HepG2 (cell line): ENCODE data around the gene TBC1D5. TPM values are rescaled to one million over a fixed set of nuclear protein-coding genes. Genes with fewer than 3 reads are reported as not detected.

Experiments used
- ATAC-seq: fragments of 200-7000 bp; cut with Tn5 transposase; 3 replicates; pipeline ENCODE4 v1.9.1; 2020; ENCODE audit warnings: mild to moderate bottlenecking, moderate library complexity
- BruUV-seq: library from RNA; stranded (reverse); fragments of 400-500 nt; replicated peaks from 2 replicates; lab custom pipeline; 2021; lab: Mats Ljungman, UMichigan
- CTCF ChIA-PET: fragments of 300-600 bp; formaldehyde crosslinking; extraction: SDS; loops from one replicate; lab custom pipeline; 2021; ENCODE audit warnings: low total read pairs, inconsistent platforms, low intra/inter-chr PET ratio; lab: Yijun Ruan, JAX
- POLR2A ChIA-PET: fragments of 350-600 bp; sonication (Branson Sonifier 250); formaldehyde crosslinking; loops from one replicate; lab custom pipeline; 2020; ENCODE audit warnings: antibody characterized with exemption, inconsistent platforms; lab: Yijun Ruan, JAX
- DNase-seq: peaks from one replicate; pipeline ENCODE4 v3.0.0-alpha.2; 2015; ENCODE audit warnings: low spot score
- FAIRE-seq: peaks from 3 replicates; lab custom pipeline; 2011; peaks lifted over from hg19 to GRCh38; lab: Jason Lieb, UNC
- H2AFZ ChIP-seq: one replicate; pipeline ENCODE4 v1.6.1; 2011; ENCODE audit warnings: low read length, inconsistent platforms
- H3K27ac ChIP-seq: fragments of 300-600 bp; 3 replicates; pipeline ENCODE4 v1.8.0; 2011; ENCODE audit warnings: mixed run types, mild to moderate bottlenecking, mixed read lengths, low read length, inconsistent platforms; ENCODE audit not compliant: insufficient read depth; ENCODE audit errors: extremely low read length
- H3K27me3 ChIP-seq, 2 experiments: fragments of 200-600 bp in 1 of 2; 2 replicates in 1 of 2; 3 replicates in 1 of 2; pipeline versions ENCODE4 v1.6.0 to v1.8.0; 2011; ENCODE audit warnings: low read length in 2 of 2, mild to moderate bottlenecking in 2 of 2, moderate library complexity in 2 of 2, inconsistent platforms in 1 of 2; ENCODE audit not compliant: insufficient read depth in 2 of 2, control insufficient read depth in 1 of 2
- H3K36me3 ChIP-seq, 2 experiments: fragments of 200-600 bp in 1 of 2; replicated peaks in 1 of 2; 2 replicates in 1 of 2; 3 replicates in 1 of 2; pipeline versions ENCODE4 v1.5.1 to v1.8.0; 2011; ENCODE audit warnings: low read length in 2 of 2, inconsistent platforms in 1 of 2; ENCODE audit not compliant: insufficient read depth in 2 of 2, control insufficient read depth in 1 of 2
- H3K4me1 ChIP-seq: 2 replicates; pipeline ENCODE4 v1.5.1; 2012; ENCODE audit warnings: low read length, inconsistent platforms; ENCODE audit not compliant: insufficient read depth
- H3K4me2 ChIP-seq: 2 replicates; pipeline ENCODE4 v1.6.0; 2011; ENCODE audit warnings: low read depth, low read length, inconsistent platforms
- H3K4me3 ChIP-seq, 3 experiments: fragments of 200-600 bp in 1 of 3; sonication (generic), shearing (Covaris generic) in 1 of 3; replicated peaks in 1 of 3; 2 replicates each; pipeline ENCODE4 v1.5.1; 2011 to 2016; ENCODE audit warnings: low read length in 3 of 3, inconsistent platforms in 2 of 3, low read depth in 2 of 3, mild to moderate bottlenecking in 2 of 3, control low read depth in 1 of 3, mixed read lengths in 1 of 3; ENCODE audit not compliant: insufficient read depth in 1 of 3
- H3K79me2 ChIP-seq: one replicate; pipeline ENCODE4 v1.6.1; 2011; ENCODE audit warnings: low read length, inconsistent platforms; ENCODE audit not compliant: insufficient read depth
- H3K9ac ChIP-seq: 2 replicates; pipeline ENCODE4 v1.6.0; 2011; ENCODE audit warnings: mild to moderate bottlenecking, low read depth, low read length, inconsistent platforms; ENCODE audit not compliant: insufficient read depth
- H3K9me3 ChIP-seq: 2 replicates; pipeline ENCODE4 v1.5.1; 2012; ENCODE audit warnings: mild to moderate bottlenecking, low read length
- H4K20me1 ChIP-seq: 2 replicates; pipeline ENCODE4 v1.6.0; 2011; ENCODE audit warnings: inconsistent platforms, mild to moderate bottlenecking, low read length, moderate library complexity; ENCODE audit not compliant: insufficient read depth
- CEBPG ChIP-seq: IDR thresholded peaks from 2 replicates; pipeline ENCODE4 v1.6.1; 2016
- NFYC ChIP-seq: IDR thresholded peaks from 2 replicates; pipeline ENCODE4 v1.6.1; 2016; ENCODE audit warnings: missing genetic modification reagents, missing compliant biosample characterization
- PLRG1 ChIP-seq: fragments of 450-650 bp; conservative IDR thresholded peaks from 2 replicates; pipeline ENCODE4 v1.6.1; 2016
- POLR2G ChIP-seq: fragments of 200-400 bp; formaldehyde crosslinking; IDR thresholded peaks from 2 replicates; pipeline ENCODE4 v1.6.1; 2018; ENCODE audit warnings: mild to moderate bottlenecking, low read depth, low read length, moderate library complexity
- RAD51 ChIP-seq: fragments of 450-650 bp; IDR thresholded peaks from 2 replicates; pipeline ENCODE4 v1.6.1; 2016; ENCODE audit warnings: borderline replicate concordance
- RNF2 ChIP-seq: fragments of 450-650 bp; conservative IDR thresholded peaks from 2 replicates; pipeline ENCODE4 v1.6.1; 2016; ENCODE audit warnings: low read depth
- RORA ChIP-seq: sonication (generic); formaldehyde crosslinking; IDR thresholded peaks from 2 replicates; pipeline ENCODE4 v1.5.0; 2020; ENCODE audit warnings: mild to moderate bottlenecking, missing genetic modification reagents, moderate library complexity
- RXRA ChIP-seq: sonication (generic); formaldehyde crosslinking; IDR thresholded peaks from 2 replicates; pipeline ENCODE4 v1.5.1; 2020; ENCODE audit warnings: missing genetic modification reagents
- TSC22D2 ChIP-seq: sonication (generic); formaldehyde crosslinking; IDR thresholded peaks from 2 replicates; pipeline ENCODE4 v1.5.1; 2020; ENCODE audit warnings: missing genetic modification reagents, mild to moderate bottlenecking, borderline replicate concordance
- ZNF143 ChIP-seq: sonication (generic); formaldehyde crosslinking; IDR thresholded peaks from 2 replicates; pipeline ENCODE4 v1.4.0; 2020; ENCODE audit warnings: missing genetic modification reagents
- ZNF20 ChIP-seq: sonication (generic); formaldehyde crosslinking; IDR thresholded peaks from 2 replicates; pipeline ENCODE4 v1.4.0; 2020; ENCODE audit warnings: mild to moderate bottlenecking, moderate library complexity, missing genetic modification reagents
- ZNF253 ChIP-seq: sonication (generic); formaldehyde crosslinking; IDR thresholded peaks from 2 replicates; pipeline ENCODE4 v1.8.0; 2022; ENCODE audit warnings: mild to moderate bottlenecking, missing genetic modification reagents, borderline replicate concordance
- ZNF343 ChIP-seq: sonication (generic); formaldehyde crosslinking; IDR thresholded peaks from 2 replicates; pipeline ENCODE4 v1.4.0; 2020; ENCODE audit warnings: mild to moderate bottlenecking, missing genetic modification reagents
- ZNF350 ChIP-seq: sonication (generic); formaldehyde crosslinking; IDR thresholded peaks from 2 replicates; pipeline ENCODE4 v1.4.0; 2020; ENCODE audit warnings: mild to moderate bottlenecking, low read depth, missing genetic modification reagents, borderline replicate concordance
- ZNF557 ChIP-seq: sonication (generic); formaldehyde crosslinking; IDR thresholded peaks from 2 replicates; pipeline ENCODE4 v1.4.0; 2020; ENCODE audit warnings: missing genetic modification reagents
- WGBS: methylation state at CpG from one replicate; pipeline ENCODE4 v1.1.6; 2017; ENCODE audit warnings: low lambda C conversion rate; 5-methylcytosine and 5-hydroxymethylcytosine counted together
- in situ Hi-C: cut with HindIII; loops from 2 replicates; pipeline ENCODE4 v1.10.0; 2017; ENCODE audit warnings: low pct_unique_long_range_greater_than_20kb; ENCODE audit not compliant: extremely low pct_ligation_motif_present
- intact Hi-C: fragments of 100-400 bp; cut with micrococcal nuclease; formaldehyde crosslinking; loops from one replicate; pipeline ENCODE4 v1.10.0; 2022; ENCODE audit not compliant: unreplicated experiment
- polyA plus RNA-seq, 8 experiments: library from polyadenylated mRNA; depleted of rRNA in 3 of 8; stranded (reverse) in 7 of 8; unstranded in 1 of 8; fragments of >200 nt; fragmentation: Illumina TruSeq in 4 of 8; extraction: Trizol in 4 of 8; gene quantifications; 2 replicates each; pipeline versions ENCODE4 v1.2.1 to v1.2.3, GENCODE V29; 2011 to 2016; ENCODE audit warnings: low read depth in 4 of 8, missing spikeins in 1 of 8, mixed read lengths in 1 of 8; ENCODE audit not compliant: insufficient read depth in 1 of 8
- total RNA-seq, 5 experiments: library from RNA; depleted of rRNA; stranded (reverse); fragments of >200 nt; fragmentation: Illumina TruSeq; extraction: Trizol; gene quantifications; 2 replicates each; pipeline ENCODE4 v1.2.3, GENCODE V29; 2016; ENCODE audit warnings: low read depth in 1 of 5
- TF ChIP-seq, protein P1 (sequence below): sonication (generic); formaldehyde crosslinking; IDR thresholded peaks from 2 replicates; pipeline ENCODE4 v1.5.0; 2020; ENCODE audit warnings: mild to moderate bottlenecking, missing genetic modification reagents, moderate library complexity

Gene TBC1D5
- total and polyA plus RNA-seq, 2 of the 13 experiments (the other 11 are each of a cell fraction or from before 2014, with no cell fraction given): 19.2 to 33.3 TPM

DNA sequence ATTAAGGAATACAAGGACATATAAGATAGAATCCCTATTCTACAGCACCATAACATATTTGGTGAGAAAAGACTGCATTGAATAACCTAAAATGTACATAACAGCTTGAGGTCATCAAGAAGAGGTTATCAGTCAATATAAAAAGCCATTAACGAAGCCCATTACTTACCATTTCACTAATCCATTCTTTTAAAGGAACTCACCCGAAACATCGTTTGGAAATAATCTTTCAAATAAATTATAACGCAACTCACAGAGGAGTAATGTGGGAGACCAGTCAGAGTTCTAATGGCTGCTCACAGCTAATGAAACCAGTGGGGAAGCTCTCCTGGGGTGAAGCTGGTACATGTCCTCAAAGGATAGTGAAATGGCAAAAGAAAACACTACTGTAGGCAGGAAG lies 188.4 kb downstream of the TBC1D5 start:
- Histone ChIP-seq H3K27ac (no peak overlapping the region), H3K4me3 (no peak overlapping the region), H3K9ac (no peak overlapping the region), H3K4me2 (no peak overlapping the region), H3K4me1 (no peaks in the 10 kb centered on the region), H3K79me2 (no peaks in the 10 kb centered on the region), H2AFZ (no peak overlapping the region), H3K27me3 (no peaks in the 10 kb centered on the region), H4K20me1 (no peaks in the 10 kb centered on the region), H3K9me3 (no peaks in the 10 kb centered on the region), H3K36me3 (no peaks in the 10 kb centered on the region)
- ATAC-seq (no peak), FAIRE-seq (no peak), DNase-seq (no peak)
- TF ChIP-seq POLR2G (no peak), ZNF253 (CRISPR knock-in tag) (no peak), ZNF557 (CRISPR knock-in tag) (no peak), ZNF343 (CRISPR knock-in tag) (no peak), RXRA (CRISPR knock-in tag) (no peak), RNF2 (no peak), ZNF20 (CRISPR knock-in tag) (no peak), RAD51 (no peak), RORA (CRISPR knock-in tag) (no peak), NFYC (CRISPR knock-in tag) (no peak), ZNF350 (no peak), CEBPG (CRISPR knock-in tag) (no peak), TSC22D2 (no peak), PLRG1 (no peak), ZNF143 (CRISPR knock-in tag) (no peak)
- TF ChIP-seq, protein P1, sequence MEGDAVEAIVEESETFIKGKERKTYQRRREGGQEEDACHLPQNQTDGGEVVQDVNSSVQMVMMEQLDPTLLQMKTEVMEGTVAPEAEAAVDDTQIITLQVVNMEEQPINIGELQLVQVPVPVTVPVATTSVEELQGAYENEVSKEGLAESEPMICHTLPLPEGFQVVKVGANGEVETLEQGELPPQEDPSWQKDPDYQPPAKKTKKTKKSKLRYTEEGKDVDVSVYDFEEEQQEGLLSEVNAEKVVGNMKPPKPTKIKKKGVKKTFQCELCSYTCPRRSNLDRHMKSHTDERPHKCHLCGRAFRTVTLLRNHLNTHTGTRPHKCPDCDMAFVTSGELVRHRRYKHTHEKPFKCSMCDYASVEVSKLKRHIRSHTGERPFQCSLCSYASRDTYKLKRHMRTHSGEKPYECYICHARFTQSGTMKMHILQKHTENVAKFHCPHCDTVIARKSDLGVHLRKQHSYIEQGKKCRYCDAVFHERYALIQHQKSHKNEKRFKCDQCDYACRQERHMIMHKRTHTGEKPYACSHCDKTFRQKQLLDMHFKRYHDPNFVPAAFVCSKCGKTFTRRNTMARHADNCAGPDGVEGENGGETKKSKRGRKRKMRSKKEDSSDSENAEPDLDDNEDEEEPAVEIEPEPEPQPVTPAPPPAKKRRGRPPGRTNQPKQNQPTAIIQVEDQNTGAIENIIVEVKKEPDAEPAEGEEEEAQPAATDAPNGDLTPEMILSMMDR (CRISPR knock-in tag): no peak
- intact Hi-C loops: no loop called here
- POLR2A ChIA-PET: no interaction called here
- no TSS peak for BruUV-seq
- 97% methylated on average over 4 of the region's 4 CpGs for whole genome bisulfite sequencing
- CTCF ChIA-PET: no interaction called here
- in situ Hi-C loops: no loop called here
